Breast epithelium (tissue), 4 donors: ENCODE data around the gene BRPF3. TPM values are rescaled to one million over a fixed set of nuclear protein-coding genes. Genes with fewer than 3 reads are reported as not detected.

Experiments
- DNase-seq, 2 donors: peaks; one replicate each; pipeline ENCODE4 v3.0.0-alpha.2; 2019; ENCODE audit warnings: low spot score in 2 of 2
- H3K27ac ChIP-seq, 2 donors: fragments of 200-600 bp; sonication (generic) in 1 of 2; one replicate each; pipeline ENCODE4 v1.5.1; 2016 to 2019; ENCODE audit warnings: mild to moderate bottlenecking in 1 of 2
- H3K27me3 ChIP-seq, 2 donors: fragments of 200-600 bp; sonication (generic) in 1 of 2; one replicate each; pipeline versions ENCODE4 v1.5.1 to v1.6.0; 2017 to 2019; ENCODE audit warnings: control low read depth in 1 of 2, mild to moderate bottlenecking in 1 of 2
- H3K36me3 ChIP-seq: fragments of 200-600 bp; one replicate; pipeline ENCODE4 v1.5.1; 2019
- H3K4me1 ChIP-seq, 2 donors: fragments of 200-600 bp; sonication (generic); one replicate each; pipeline ENCODE4 v1.5.1; 2016 to 2019; ENCODE audit warnings: control low read depth in 1 of 2
- H3K4me3 ChIP-seq, 3 donors: fragments of 200-600 bp; sonication (generic); 1 replicate in 2 of 3; 2 replicates in 1 of 3; pipeline ENCODE4 v1.5.1; 2016 to 2019; ENCODE audit warnings: mild to moderate bottlenecking in 3 of 3, moderate library complexity in 2 of 3
- H3K9me3 ChIP-seq, 2 donors: fragments of 200-600 bp; sonication (generic) in 1 of 2; one replicate each; pipeline ENCODE4 v1.5.1; 2016 to 2019; ENCODE audit warnings: control low read depth in 1 of 2
- CTCF ChIP-seq, 3 donors: fragments of 450-650 bp; IDR thresholded peaks; one replicate each; pipeline ENCODE4 v1.5.1; 2016 to 2017; ENCODE audit warnings: antibody characterized with exemption in 3 of 3, mild to moderate bottlenecking in 3 of 3, moderate library complexity in 3 of 3
- POLR2A ChIP-seq: fragments of 450-650 bp; IDR thresholded peaks from one replicate; pipeline ENCODE4 v1.6.1; 2016; ENCODE audit warnings: antibody characterized with exemption, mild to moderate bottlenecking, moderate library complexity
- POLR2AphosphoS5 ChIP-seq, 3 donors: sonication (generic); formaldehyde crosslinking; IDR thresholded peaks; one replicate each; pipeline ENCODE4 v1.6.1; 2017; ENCODE audit warnings: antibody characterized with exemption in 3 of 3
- intact Hi-C: fragments of 100-400 bp; cut with DNase I; formaldehyde crosslinking; loops from one replicate; pipeline ENCODE4 v1.15.1; 2023; ENCODE audit warnings: low total_unique reads
- total RNA-seq, 3 donors: library from RNA; depleted of rRNA; stranded (reverse); fragments of >200 nt; gene quantifications; one replicate each; pipeline ENCODE4 v1.1.0, GENCODE V29; 2016

BRPF3 gene
- total RNA-seq, 3 donors from 2014 or later, result 18.9 to 26.5 (median 25.8) TPM

GRCh38 chr6:36227379-36228228, 31.1 kb downstream of the BRPF3 start:
- no peaks in the 10 kb centered on the region for H3K4me1 ChIP-seq
- no peaks in the 10 kb centered on the region for H3K9me3 ChIP-seq
- intact Hi-C loops, result no loop called here
- no peaks in the 10 kb centered on the region for H3K27me3 ChIP-seq
- no peak overlapping the region for H3K4me3 ChIP-seq
- TF ChIP-seq POLR2A (no peak), CTCF (IDR thresholded peaks at IDR 0.05) (no peak), POLR2AphosphoS5 (IDR thresholded peaks at IDR 0.05) (no peak)
- peaks cover 4% of the 10 kb centered on the region for H3K36me3 ChIP-seq
- H3K27ac ChIP-seq, result peak overlapping the region in 1 of 2 donors; percentile 12
- DNase-seq, result no peak

GRCh38 chr6:36229223-36229622, 32.7 kb downstream of the BRPF3 start:
- H3K27me3 ChIP-seq, result no peaks in the 10 kb centered on the region
- no peak for TF ChIP-seq POLR2AphosphoS5 (IDR thresholded peaks at IDR 0.05)
- TF ChIP-seq CTCF (IDR thresholded peaks at IDR 0.05), result no peak
- TF ChIP-seq POLR2A, result no peak
- H3K9me3 ChIP-seq, result no peaks in the 10 kb centered on the region
- H3K36me3 ChIP-seq, result peaks cover 4% of the 10 kb centered on the region
- no peaks in the 10 kb centered on the region for H3K4me1 ChIP-seq
- intact Hi-C loops, result no loop called here
- DNase-seq, result no peak
- H3K4me3 ChIP-seq, result no peak overlapping the region
- no peak overlapping the region for H3K27ac ChIP-seq

GRCh38 chr6:36230371-36230770, 33.8 kb downstream of the BRPF3 start:
- no peaks in the 10 kb centered on the region for H3K9me3 ChIP-seq
- H3K27ac ChIP-seq, result no peak overlapping the region
- no peaks in the 10 kb centered on the region for H3K27me3 ChIP-seq
- intact Hi-C loops, result no loop called here
- DNase-seq, result no peak
- H3K36me3 ChIP-seq, result peaks cover 4% of the 10 kb centered on the region
- H3K4me1 ChIP-seq, result no peaks in the 10 kb centered on the region
- H3K4me3 ChIP-seq, result no peak overlapping the region
- no peak for TF ChIP-seq POLR2AphosphoS5 (IDR thresholded peaks at IDR 0.05)
- TF ChIP-seq POLR2A, result no peak
- no peak for TF ChIP-seq CTCF (IDR thresholded peaks at IDR 0.05)

GRCh38 chr6:36232172-36232571, 35.6 kb downstream of the BRPF3 start:
- intact Hi-C loops, result no loop called here
- no peaks in the 10 kb centered on the region for H3K27me3 ChIP-seq
- peaks cover 4% of the 10 kb centered on the region for H3K36me3 ChIP-seq
- H3K27ac ChIP-seq, result no peak overlapping the region
- no peaks in the 10 kb centered on the region for H3K9me3 ChIP-seq
- no peak overlapping the region for H3K4me3 ChIP-seq
- no peaks in the 10 kb centered on the region for H3K4me1 ChIP-seq
- no peak for TF ChIP-seq POLR2AphosphoS5 (IDR thresholded peaks at IDR 0.05)
- no peak for TF ChIP-seq POLR2A
- no peak for TF ChIP-seq CTCF (IDR thresholded peaks at IDR 0.05)
- DNase-seq, result no peak

- Histone ChIP-seq H3K27ac (no peak overlapping the region), H3K4me3 (no peak overlapping the region), H3K36me3 (no peaks in the 10 kb centered on the region), H3K9me3 (no peaks in the 10 kb centered on the region), H3K27me3 (no peaks in the 10 kb centered on the region), H3K4me1 (no peaks in the 10 kb centered on the region)
- intact Hi-C loops, result no loop called here
- no peak for TF ChIP-seq POLR2A
- TF ChIP-seq CTCF (IDR thresholded peaks at IDR 0.05), result no peak
- TF ChIP-seq POLR2AphosphoS5 (IDR thresholded peaks at IDR 0.05), result no peak
- no peak for DNase-seq
Measured at GRCh38 chr6:36235309-36235708, 38.8 kb downstream of the BRPF3 start.
